Endothelial cell (in vitro differentiated cells): ENCODE data around the gene TPPP3. TPM values are rescaled to one million over a fixed set of nuclear protein-coding genes. Genes with fewer than 3 reads are reported as not detected.

Experiments
- DNase-seq: peaks from one replicate; pipeline ENCODE4 v3.0.0; 2021; ENCODE audit warnings: low spot score
- H3K27ac Mint-ChIP-seq: one replicate; pipeline ENCODE4 v1.8.0; 2021; ENCODE audit warnings: mixed read lengths, inconsistent platforms; ENCODE audit not compliant: unreplicated experiment
- H3K27me3 Mint-ChIP-seq: one replicate; pipeline ENCODE4 v1.8.0; 2021; ENCODE audit warnings: mild to moderate bottlenecking, moderate library complexity, mixed read lengths, inconsistent platforms; ENCODE audit not compliant: unreplicated experiment
- H3K36me3 Mint-ChIP-seq: one replicate; pipeline ENCODE4 v1.8.0; 2021; ENCODE audit warnings: mild to moderate bottlenecking, low read depth, mixed read lengths, inconsistent platforms; ENCODE audit not compliant: unreplicated experiment
- H3K4me1 Mint-ChIP-seq: one replicate; pipeline ENCODE4 v1.8.0; 2021; ENCODE audit warnings: mild to moderate bottlenecking, mixed read lengths, inconsistent platforms; ENCODE audit not compliant: unreplicated experiment
- H3K4me3 Mint-ChIP-seq: one replicate; pipeline ENCODE4 v1.8.0; 2021; ENCODE audit warnings: mild to moderate bottlenecking, mixed read lengths, inconsistent platforms; ENCODE audit not compliant: unreplicated experiment
- H3K9me3 Mint-ChIP-seq: one replicate; pipeline ENCODE4 v1.8.0; 2021; ENCODE audit warnings: mixed read lengths, inconsistent platforms; ENCODE audit not compliant: unreplicated experiment
- CTCF ChIP-seq: fragments of 200-600 bp; sonication (generic); IDR thresholded peaks from one replicate; pipeline ENCODE4 v1.5.0; 2021; ENCODE audit warnings: antibody characterized with exemption; ENCODE audit not compliant: unreplicated experiment
- total RNA-seq: library from RNA; stranded (reverse); fragmentation: NEBNext Ultra II Directional; extraction: Animal tissue kit (Norgen Biotek cat#: 25700); gene quantifications from one replicate; pipeline ENCODE4 v1.2.1, GENCODE V29; 2021; ENCODE audit not compliant: unreplicated experiment

The TPPP3 gene
- total RNA-seq, 1 donor from 2014 or later, result 1.1 TPM

GRCh38 chr16:67411339-67411738 lies 18.0 kb upstream of the TPPP3 start:
- peaks cover 12% of the 10 kb centered on the region for H3K36me3 Mint-ChIP-seq
- H3K27me3 Mint-ChIP-seq, result peaks cover 4% of the 10 kb centered on the region
- peaks cover 9% of the 10 kb centered on the region for H3K4me1 Mint-ChIP-seq
- H3K4me3 Mint-ChIP-seq, result no peak overlapping the region
- no peak for TF ChIP-seq CTCF
- H3K9me3 Mint-ChIP-seq, result no peaks in the 10 kb centered on the region
- no peak overlapping the region for H3K27ac Mint-ChIP-seq
- DNase-seq, result no peak

GRCh38 chr16:67409631-67410030 lies 16.3 kb upstream of the TPPP3 start:
- H3K4me1 Mint-ChIP-seq, result peaks cover 5% of the 10 kb centered on the region
- H3K36me3 Mint-ChIP-seq, result peaks cover 11% of the 10 kb centered on the region
- peaks cover 4% of the 10 kb centered on the region for H3K27me3 Mint-ChIP-seq
- no peak overlapping the region for H3K4me3 Mint-ChIP-seq
- no peak for TF ChIP-seq CTCF
- DNase-seq, result no peak
- H3K27ac Mint-ChIP-seq, result no peak overlapping the region
- no peaks in the 10 kb centered on the region for H3K9me3 Mint-ChIP-seq

- H3K36me3 Mint-ChIP-seq, result peaks cover 9% of the 10 kb centered on the region
- H3K27me3 Mint-ChIP-seq, result peaks cover 6% of the 10 kb centered on the region
- no peak for TF ChIP-seq CTCF
- no peak overlapping the region for H3K27ac Mint-ChIP-seq
- no peak for DNase-seq
- peaks cover 11% of the 10 kb centered on the region for H3K4me1 Mint-ChIP-seq
- H3K4me3 Mint-ChIP-seq, result no peak overlapping the region
- no peaks in the 10 kb centered on the region for H3K9me3 Mint-ChIP-seq
These were observed 14.6 kb upstream of the TPPP3 start for GRCh38 chr16:67407788-67408452.

GRCh38 chr16:67407176-67407787 lies 14.0 kb upstream of the TPPP3 start:
- peaks cover 6% of the 10 kb centered on the region for H3K27me3 Mint-ChIP-seq
- H3K9me3 Mint-ChIP-seq, result no peaks in the 10 kb centered on the region
- no peak overlapping the region for H3K4me3 Mint-ChIP-seq
- H3K4me1 Mint-ChIP-seq, result peaks cover 13% of the 10 kb centered on the region
- no peak overlapping the region for H3K27ac Mint-ChIP-seq
- H3K36me3 Mint-ChIP-seq, result peaks cover 9% of the 10 kb centered on the region
- no peak for DNase-seq
- no peak for TF ChIP-seq CTCF
